HCT116 (cell line): ENCODE data around the gene TSPAN15. TPM values are rescaled to one million over a fixed set of nuclear protein-coding genes. Genes with fewer than 3 reads are reported as not detected.

Source experiments
- ATAC-seq: fragments of 200-7000 bp; cut with Tn5 transposase; 2 replicates; pipeline ENCODE4 v1.9.1; 2020; ENCODE audit warnings: mild to moderate bottlenecking, moderate library complexity
- BruUV-seq: library from RNA; stranded (reverse); fragments of 400-500 nt; replicated peaks from 2 replicates; lab custom pipeline; 2021; lab: Mats Ljungman, UMichigan
- CTCF ChIA-PET: fragments of 300-600 bp; sonication (Branson Sonifier 250); formaldehyde crosslinking; loops from one replicate; lab custom pipeline; 2021; ENCODE audit warnings: antibody characterized with exemption; lab: Charles Lee
- POLR2A ChIA-PET: fragments of 300-600, 350-600 bp; sonication (Branson Sonifier 250); formaldehyde crosslinking; loops from one replicate; lab custom pipeline; 2021; ENCODE audit warnings: antibody characterized with exemption; lab: Charles Lee
- RAD21 ChIA-PET, 2 experiments: fragments of 300-600 bp; sonication (Branson Sonifier 250); formaldehyde crosslinking; loops; one replicate each; lab custom pipeline; 2023; ENCODE audit warnings: low total read pairs in 2 of 2; ENCODE audit not compliant: uncharacterized antibody in 2 of 2, unreplicated experiment in 2 of 2, low non-redundant PET in 1 of 2; lab: Charles Lee
- DNase-seq: peaks from one replicate; pipeline ENCODE4 v3.0.0-alpha.2; 2010; ENCODE audit warnings: low read depth, low spot score
- H2AFZ ChIP-seq: fragments of 200-600 bp; shearing (Covaris generic), sonication (generic); 2 replicates; pipeline ENCODE4 v1.6.1; 2017; ENCODE audit warnings: low read depth, mixed run types, mixed read lengths, antibody characterized with exemption, low read length; ENCODE audit not compliant: poor library complexity, severe bottlenecking
- H3K27ac ChIP-seq: 2 replicates; pipeline ENCODE4 v1.5.1; 2012; ENCODE audit warnings: low read depth, low read length
- H3K27me3 ChIP-seq: fragments of 200-600 bp; sonication (generic); 2 replicates; pipeline ENCODE4 v1.6.1; 2016; ENCODE audit warnings: mixed run types, low read length, mixed read lengths; ENCODE audit not compliant: insufficient read depth
- H3K36me3 ChIP-seq, 2 experiments: fragments of 200-500 bp in 1 of 2; fragments of 200-600 bp in 1 of 2; sonication (Bioruptor generic) in 1 of 2; sonication (generic) in 1 of 2; 2 replicates each; pipeline versions ENCODE4 v1.5.1 to v1.6.1; 2014 to 2016; ENCODE audit warnings: low read length in 2 of 2, inconsistent platforms in 1 of 2, mixed read lengths in 1 of 2, mixed run types in 1 of 2; ENCODE audit not compliant: insufficient read depth in 2 of 2, control insufficient read depth in 1 of 2
- H3K4me1 ChIP-seq, 2 experiments: fragments of 200-600 bp in 1 of 2; sonication (generic) in 1 of 2; 2 replicates each; pipeline versions ENCODE4 v1.5.1 to v1.6.1; 2012 to 2017; ENCODE audit warnings: low read length in 2 of 2, inconsistent platforms in 1 of 2, mild to moderate bottlenecking in 1 of 2, mixed read lengths in 1 of 2, mixed run types in 1 of 2, moderate library complexity in 1 of 2; ENCODE audit not compliant: insufficient read depth in 2 of 2, control insufficient read depth in 1 of 2
- H3K4me2 ChIP-seq: fragments of 200-600 bp; sonication (generic); 2 replicates; pipeline ENCODE4 v1.6.1; 2017; ENCODE audit warnings: mixed run types, low read length, mixed read lengths
- H3K4me3 ChIP-seq, 2 experiments: fragments of 200-600 bp in 1 of 2; sonication (generic) in 1 of 2; replicated peaks in 1 of 2; 2 replicates each; pipeline ENCODE4 v1.5.1; 2011 to 2016; ENCODE audit warnings: low read length in 2 of 2, control low read depth in 1 of 2, low read depth in 1 of 2, mild to moderate bottlenecking in 1 of 2, mixed read lengths in 1 of 2, mixed run types in 1 of 2
- H3K79me2 ChIP-seq: fragments of 200-600 bp; sonication (generic); 2 replicates; pipeline ENCODE4 v1.6.1; 2017; ENCODE audit warnings: mild to moderate bottlenecking, mixed run types, low read length, moderate library complexity, mixed read lengths; ENCODE audit not compliant: insufficient read depth
- H3K9ac ChIP-seq: fragments of 200-600 bp; sonication (generic); 2 replicates; pipeline ENCODE4 v1.6.1; 2016; ENCODE audit warnings: low read length, mixed read lengths
- H3K9me2 ChIP-seq: fragments of 200-600 bp; sonication (generic), shearing (Covaris generic); 2 replicates; pipeline ENCODE4 v1.6.1; 2017; ENCODE audit warnings: mixed run types, mild to moderate bottlenecking, moderate library complexity; ENCODE audit not compliant: insufficient read depth
- H3K9me3 ChIP-seq, 2 experiments: fragments of 200-500 bp in 1 of 2; fragments of 200-600 bp in 1 of 2; sonication (Bioruptor generic) in 1 of 2; sonication (generic) in 1 of 2; 2 replicates each; pipeline ENCODE4 v1.6.1; 2014 to 2017; ENCODE audit warnings: low read length in 2 of 2, mixed read lengths in 2 of 2, inconsistent platforms in 1 of 2, low read depth in 1 of 2, mild to moderate bottlenecking in 1 of 2, mixed run types in 1 of 2, moderate library complexity in 1 of 2; ENCODE audit not compliant: control insufficient read depth in 1 of 2, insufficient read depth in 1 of 2
- H4K20me1 ChIP-seq: fragments of 200-600 bp; sonication (generic), shearing (Covaris generic); 2 replicates; pipeline ENCODE4 v1.6.1; 2017; ENCODE audit warnings: mixed run types, mild to moderate bottlenecking, moderate library complexity; ENCODE audit not compliant: insufficient read depth
- CBX3 ChIP-seq: IDR thresholded peaks from 2 replicates; pipeline ENCODE4 v1.6.1; 2012; ENCODE audit warnings: low read depth
- CEBPB ChIP-seq: IDR thresholded peaks from 2 replicates; pipeline ENCODE4 v1.6.1; 2012; ENCODE audit warnings: low read depth
- ELF1 ChIP-seq: IDR thresholded peaks from 2 replicates; pipeline ENCODE4 v1.6.1; 2012; ENCODE audit warnings: low read depth, borderline replicate concordance
- FOSL1 ChIP-seq: IDR thresholded peaks from 2 replicates; pipeline ENCODE4 v1.6.1; 2012; ENCODE audit warnings: low read depth
- JUND ChIP-seq: IDR thresholded peaks from 2 replicates; pipeline ENCODE4 v1.6.1; 2012
- POLR2A ChIP-seq: IDR thresholded peaks from 2 replicates; pipeline ENCODE4 v1.7.0; 2011; ENCODE audit warnings: borderline replicate concordance; ENCODE audit not compliant: insufficient read depth, insufficient read length; ENCODE audit errors: extremely low read depth
- POLR2AphosphoS5 ChIP-seq: IDR thresholded peaks from 2 replicates; pipeline ENCODE4 v1.6.1; 2011; ENCODE audit warnings: mild to moderate bottlenecking, low read depth, low read length, moderate library complexity
- RAD21 ChIP-seq: IDR thresholded peaks from 2 replicates; pipeline ENCODE4 v1.6.1; 2012; ENCODE audit warnings: low read depth, mild to moderate bottlenecking
- SIN3A ChIP-seq: IDR thresholded peaks from 2 replicates; pipeline ENCODE4 v1.6.1; 2012; ENCODE audit warnings: low read depth
- SP1 ChIP-seq: IDR thresholded peaks from 2 replicates; pipeline ENCODE4 v1.6.1; 2012; ENCODE audit warnings: low read depth
- YY1 ChIP-seq: IDR thresholded peaks from 2 replicates; pipeline ENCODE4 v1.6.1; 2011; ENCODE audit warnings: low read length, low read depth, moderate library complexity, mild to moderate bottlenecking; ENCODE audit not compliant: insufficient replicate concordance; ENCODE audit errors: extremely low read depth
- ZFX ChIP-seq: fragments of 450-650 bp; IDR thresholded peaks from 2 replicates; pipeline ENCODE4 v1.6.1; 2017
- ZNF274 ChIP-seq: fragments of 200-500 bp; sonication (Bioruptor generic); IDR thresholded peaks from 2 replicates; pipeline ENCODE4 v1.6.1; 2014; ENCODE audit warnings: mild to moderate bottlenecking, low read depth, low read length, inconsistent platforms
- intact Hi-C: fragments of 100-400 bp; cut with micrococcal nuclease; formaldehyde crosslinking; loops from 2 replicates; pipeline ENCODE4 v1.10.0; 2022
- total RNA-seq: library from RNA; stranded (reverse); gene quantifications from one replicate; pipeline ENCODE4 v1.2.1, GENCODE V29; 2021; ENCODE audit not compliant: unreplicated experiment
- TF ChIP-seq, protein P1 (sequence below), 3 experiments: fragments of 200-600 bp in 1 of 3; sonication (generic) in 1 of 3; IDR thresholded peaks in 2 of 3; conservative IDR thresholded peaks in 1 of 3; 2 replicates each; pipeline ENCODE4 v1.5.1; 2012 to 2017; ENCODE audit warnings: low read depth in 2 of 3, low read length in 2 of 3, antibody characterized with exemption in 1 of 3, borderline replicate concordance in 1 of 3, control low read depth in 1 of 3, mild to moderate bottlenecking in 1 of 3, mixed read lengths in 1 of 3, mixed run types in 1 of 3, moderate library complexity in 1 of 3; ENCODE audit not compliant: insufficient read depth in 1 of 3
- TF ChIP-seq, protein P2 (sequence below): IDR thresholded peaks from 2 replicates; pipeline ENCODE4 v1.6.1; 2012

The TSPAN15 gene
- total RNA-seq, 1 experiment from 2014 or later = 16.0 TPM

DNA sequence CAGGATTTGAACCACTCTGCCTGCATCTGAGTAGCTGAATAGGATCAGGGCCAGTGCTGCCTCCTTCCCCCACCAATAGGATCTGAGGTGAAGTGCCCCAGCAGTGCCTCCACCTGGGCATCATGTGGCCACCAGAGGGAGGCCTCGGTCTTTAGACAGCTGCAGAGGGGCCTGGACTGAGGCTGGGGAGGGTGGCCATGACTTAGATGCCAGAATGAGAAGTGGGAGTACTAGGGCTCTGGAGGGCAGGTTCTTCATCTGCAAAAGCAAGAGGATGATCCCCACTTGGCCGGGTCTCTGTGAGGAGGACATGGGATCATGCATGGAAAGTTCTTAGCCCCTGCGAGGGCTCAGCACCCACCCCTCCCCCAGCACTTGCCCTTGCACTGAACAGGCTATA lies 65.1 kb downstream of the TSPAN15 start:
- ChIA-PET POLR2A (no interaction called here), RAD21 (interaction anchor here (1.1 to 2.7 kb wide), 4 partner anchors 120 to 134 kb away, joined by 3 to 17 read pairs (median 9); no protein-coding TSS in a partner anchor), CTCF (interaction anchor here (0.8 to 5.2 kb wide), 15 partner anchors 9 to 224 kb away, joined by 3 to 148 read pairs (median 9); partner anchors contain the start of gene FAM241B)
- ATAC-seq (peak; percentile 95), DNase-seq (peak; percentile 45)
- TF ChIP-seq SIN3A (no peak), RAD21 (peak; percentile 81), POLR2A (no peak)
- TF ChIP-seq, protein P1, sequence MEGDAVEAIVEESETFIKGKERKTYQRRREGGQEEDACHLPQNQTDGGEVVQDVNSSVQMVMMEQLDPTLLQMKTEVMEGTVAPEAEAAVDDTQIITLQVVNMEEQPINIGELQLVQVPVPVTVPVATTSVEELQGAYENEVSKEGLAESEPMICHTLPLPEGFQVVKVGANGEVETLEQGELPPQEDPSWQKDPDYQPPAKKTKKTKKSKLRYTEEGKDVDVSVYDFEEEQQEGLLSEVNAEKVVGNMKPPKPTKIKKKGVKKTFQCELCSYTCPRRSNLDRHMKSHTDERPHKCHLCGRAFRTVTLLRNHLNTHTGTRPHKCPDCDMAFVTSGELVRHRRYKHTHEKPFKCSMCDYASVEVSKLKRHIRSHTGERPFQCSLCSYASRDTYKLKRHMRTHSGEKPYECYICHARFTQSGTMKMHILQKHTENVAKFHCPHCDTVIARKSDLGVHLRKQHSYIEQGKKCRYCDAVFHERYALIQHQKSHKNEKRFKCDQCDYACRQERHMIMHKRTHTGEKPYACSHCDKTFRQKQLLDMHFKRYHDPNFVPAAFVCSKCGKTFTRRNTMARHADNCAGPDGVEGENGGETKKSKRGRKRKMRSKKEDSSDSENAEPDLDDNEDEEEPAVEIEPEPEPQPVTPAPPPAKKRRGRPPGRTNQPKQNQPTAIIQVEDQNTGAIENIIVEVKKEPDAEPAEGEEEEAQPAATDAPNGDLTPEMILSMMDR (IDR thresholded peaks at IDR 0.05 in 2 of 3, conservative IDR thresholded peaks at IDR 0.05 in 1 of 3; ENCODE audit: borderline replicate concordance in 1 of 3, insufficient read depth in 1 of 3, low read depth in 2 of 3, low read length in 2 of 3) = peak; percentile 63 to 77 (median 72)
- TF ChIP-seq, protein P2, sequence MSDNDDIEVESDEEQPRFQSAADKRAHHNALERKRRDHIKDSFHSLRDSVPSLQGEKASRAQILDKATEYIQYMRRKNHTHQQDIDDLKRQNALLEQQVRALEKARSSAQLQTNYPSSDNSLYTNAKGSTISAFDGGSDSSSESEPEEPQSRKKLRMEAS = 0 out of 2 replicates have a peak, but pooled peaks have one; percentile 2
- intact Hi-C loops = loop anchor here (1.0 kb wide), 1 partner anchor 201 kb away; no protein-coding TSS in a partner anchor
- Histone ChIP-seq H3K4me1 (no peaks in the 10 kb centered on the region), H2AFZ (no peak overlapping the region), H3K9me2 (no peaks in the 10 kb centered on the region), H3K9ac (no peak overlapping the region), H3K36me3 (no peaks in the 10 kb centered on the region), H3K27me3 (no peaks in the 10 kb centered on the region), H3K27ac (no peak overlapping the region), H3K4me3 (no peak overlapping the region), H3K9me3 (no peaks in the 10 kb centered on the region), H4K20me1 (no peaks in the 10 kb centered on the region), H3K79me2 (no peaks in the 10 kb centered on the region), H3K4me2 (no peak overlapping the region)
- BruUV-seq = no TSS peak

DNA sequence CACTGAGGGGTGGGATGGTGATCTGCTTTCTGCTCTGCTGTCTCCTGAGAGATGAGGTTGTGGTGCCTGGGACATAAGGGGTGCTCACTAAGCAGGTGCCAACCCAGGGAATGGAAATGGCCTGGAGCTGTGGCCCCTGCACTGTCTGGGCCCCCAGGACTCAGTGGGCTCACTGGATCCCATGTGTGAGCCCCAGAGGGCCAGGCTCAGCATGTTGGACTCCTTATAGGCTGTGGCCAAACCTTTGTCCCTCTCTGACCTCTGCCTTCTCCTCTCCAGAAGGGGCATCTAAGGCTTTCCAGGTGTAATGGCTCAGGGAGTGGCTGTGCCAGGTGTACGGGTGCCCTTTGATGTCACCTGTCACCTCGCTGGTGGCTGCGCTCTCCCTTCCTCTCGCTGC lies 65.5 kb downstream of the TSPAN15 start:
- no peaks in the 10 kb centered on the region for H3K36me3 ChIP-seq
- no peak overlapping the region for H3K9ac ChIP-seq
- CTCF ChIA-PET = interaction anchor here (0.8 to 5.2 kb wide), 11 partner anchors 9 to 199 kb away, joined by 3 to 148 read pairs (median 11); partner anchors contain the start of gene FAM241B
- RAD21 ChIA-PET = interaction anchor here (1.1 to 2.7 kb wide), 4 partner anchors 120 to 133 kb away, joined by 3 to 17 read pairs (median 9); no protein-coding TSS in a partner anchor
- H3K4me1 ChIP-seq = no peaks in the 10 kb centered on the region
- no peaks in the 10 kb centered on the region for H3K79me2 ChIP-seq
- intact Hi-C loops = loop anchor here (1.0 kb wide), 1 partner anchor 201 kb away; no protein-coding TSS in a partner anchor
- H3K4me2 ChIP-seq = no peak overlapping the region
- no peak overlapping the region for H3K4me3 ChIP-seq
- H3K27ac ChIP-seq = no peak overlapping the region
- H2AFZ ChIP-seq = no peak overlapping the region
- TF ChIP-seq CBX3 (no peak), SP1 (no peak), JUND (no peak), FOSL1 (no peak), POLR2A (no peak), YY1 (no peak), SIN3A (no peak), ZFX (no peak), ZNF274 (no peak), POLR2AphosphoS5 (no peak), RAD21 (no peak), ELF1 (no peak), CEBPB (no peak)
- TF ChIP-seq, protein P2 = no peak
- TF ChIP-seq, protein P1 (IDR thresholded peaks at IDR 0.05 in 2 of 3, conservative IDR thresholded peaks at IDR 0.05 in 1 of 3; ENCODE audit: borderline replicate concordance in 1 of 3, insufficient read depth in 1 of 3, low read depth in 2 of 3, low read length in 2 of 3) = no peak
- no peaks in the 10 kb centered on the region for H3K27me3 ChIP-seq
- DNase-seq = no peak
- no peaks in the 10 kb centered on the region for H4K20me1 ChIP-seq
- POLR2A ChIA-PET = no interaction called here
- BruUV-seq = no TSS peak
- no peaks in the 10 kb centered on the region for H3K9me2 ChIP-seq
- no peaks in the 10 kb centered on the region for H3K9me3 ChIP-seq
- no peak for ATAC-seq
